K562 (cell line): ENCODE measurements around the gene CACNA2D4. TPM values are rescaled to one million over a fixed set of nuclear protein-coding genes. Genes with fewer than 3 reads are reported as not detected.

Experiments used
- ATAC-seq: fragments of 200-7000 bp; cut with Tn5 transposase; 3 replicates; pipeline ENCODE4 v1.9.1; 2020; ENCODE audit warnings: moderate library complexity
- BruUV-seq: library from RNA; stranded (reverse); fragments of 400-500 nt; replicated peaks from 2 replicates; lab custom pipeline; 2021; lab: Mats Ljungman, UMichigan
- CTCF ChIA-PET: fragments of 300-600 bp; formaldehyde crosslinking; extraction: SDS; loops from one replicate; lab custom pipeline; 2021; ENCODE audit warnings: low intra/inter-chr PET ratio; lab: Yijun Ruan, JAX
- POLR2A ChIA-PET: fragments of 300-600, 350-650 bp; sonication (Branson Sonifier 250); formaldehyde crosslinking; extraction: SDS; loops from one replicate; lab custom pipeline; 2021; ENCODE audit warnings: antibody characterized with exemption, inconsistent platforms; lab: Yijun Ruan, JAX
- DNase-seq, 4 experiments: peaks; one replicate each; pipeline versions ENCODE4 v3.0.0 to v3.0.0-alpha.2; 2011 to 2018; ENCODE audit warnings: low spot score in 3 of 4, mixed read lengths in 3 of 4; ENCODE audit errors: extremely low read depth in 1 of 4
- FAIRE-seq: peaks from 2 replicates; lab custom pipeline; 2011; peaks lifted over from hg19 to GRCh38; lab: Jason Lieb, UNC
- H2AFZ ChIP-seq: 2 replicates; pipeline ENCODE4 v1.6.0; 2011; ENCODE audit warnings: low read depth, low read length, control low read depth, inconsistent platforms
- H3K27ac ChIP-seq: fragments of 200-600 bp; 3 replicates; pipeline ENCODE4 v1.8.0; 2011; ENCODE audit warnings: low read depth, mild to moderate bottlenecking, control low read depth, inconsistent platforms, low read length, moderate library complexity, mixed read lengths; ENCODE audit errors: extremely low read depth
- H3K27me3 ChIP-seq, 2 experiments: fragments of 300-600 bp in 1 of 2; 2 replicates in 1 of 2; 3 replicates in 1 of 2; pipeline versions ENCODE4 v1.6.0 to v1.8.0; 2011; ENCODE audit warnings: inconsistent platforms in 2 of 2, low read length in 2 of 2, mild to moderate bottlenecking in 1 of 2, mixed read lengths in 1 of 2, moderate library complexity in 1 of 2; ENCODE audit not compliant: control insufficient read depth in 2 of 2, insufficient read depth in 2 of 2
- H3K36me3 ChIP-seq: fragments of 300-600 bp; 3 replicates; pipeline ENCODE4 v1.8.0; 2011; ENCODE audit warnings: mild to moderate bottlenecking, low read length, inconsistent platforms; ENCODE audit not compliant: control insufficient read depth, insufficient read depth
- H3K4me1 ChIP-seq, 2 experiments: fragments of 200-600 bp in 1 of 2; replicated peaks in 1 of 2; 2 replicates in 1 of 2; 3 replicates in 1 of 2; pipeline versions ENCODE4 v1.5.1 to v1.8.0; 2011; ENCODE audit warnings: inconsistent platforms in 2 of 2, low read length in 2 of 2, mild to moderate bottlenecking in 1 of 2, mixed read lengths in 1 of 2, moderate library complexity in 1 of 2; ENCODE audit not compliant: control insufficient read depth in 2 of 2, insufficient read depth in 2 of 2
- H3K4me2 ChIP-seq: 2 replicates; pipeline ENCODE4 v1.6.1; 2011; ENCODE audit warnings: low read length, control low read depth, inconsistent platforms, mixed read lengths; ENCODE audit not compliant: insufficient read depth
- H3K4me3 ChIP-seq: fragments of 200-600 bp; sonication (generic), shearing (Covaris generic); 2 replicates; pipeline ENCODE4 v1.5.1; 2016; ENCODE audit warnings: control low read depth, inconsistent platforms
- H3K79me2 ChIP-seq: fragments of 200-600 bp; 3 replicates; pipeline ENCODE4 v1.8.0; 2011; ENCODE audit warnings: low read length, inconsistent platforms; ENCODE audit not compliant: control insufficient read depth, insufficient read depth
- H3K9ac ChIP-seq, 2 experiments: 2 replicates each; pipeline versions ENCODE4 v1.6.0 to v1.6.1; 2011; ENCODE audit warnings: low read depth in 2 of 2, low read length in 2 of 2, control low read depth in 1 of 2, inconsistent platforms in 1 of 2, mild to moderate bottlenecking in 1 of 2, mixed read lengths in 1 of 2; ENCODE audit not compliant: insufficient read depth in 1 of 2
- H3K9me1 ChIP-seq: one replicate; pipeline ENCODE4 v1.6.0; 2011; ENCODE audit warnings: inconsistent platforms, mild to moderate bottlenecking, low read length, moderate library complexity; ENCODE audit not compliant: control insufficient read depth, insufficient read depth
- H3K9me3 ChIP-seq: replicated peaks from 2 replicates; pipeline ENCODE4 v1.5.1; 2011; ENCODE audit warnings: low read depth, low read length, inconsistent platforms; ENCODE audit not compliant: control insufficient read depth, insufficient read depth
- H4K20me1 ChIP-seq: replicated peaks from 2 replicates; pipeline ENCODE4 v1.6.1; 2011; ENCODE audit warnings: low read length, inconsistent platforms, mixed read lengths; ENCODE audit not compliant: control insufficient read depth, insufficient read depth
- BRD9 ChIP-seq: fragments of 450-650 bp; IDR thresholded peaks from 2 replicates; pipeline ENCODE4 v1.6.1; 2018; ENCODE audit warnings: low read depth; ENCODE audit not compliant: partially characterized antibody
- ERF ChIP-seq: fragments of 450-650 bp; formaldehyde crosslinking; IDR thresholded peaks from 2 replicates; pipeline ENCODE4 v1.4.0; 2020; ENCODE audit warnings: mild to moderate bottlenecking, mixed read lengths
- FOS ChIP-seq: IDR thresholded peaks from 3 replicates; pipeline ENCODE4 v1.6.1; 2011; ENCODE audit not compliant: insufficient read length; ENCODE audit errors: extremely low read depth
- HDAC1 ChIP-seq, 2 experiments: fragments of 450-650 bp; IDR thresholded peaks; 2 replicates each; pipeline ENCODE4 v1.6.1; 2016 to 2017; ENCODE audit warnings: inconsistent platforms in 1 of 2, mild to moderate bottlenecking in 1 of 2, moderate library complexity in 1 of 2
- NFXL1 ChIP-seq: fragments of 450-650 bp; formaldehyde crosslinking; IDR thresholded peaks from 2 replicates; pipeline ENCODE4 v1.4.0; 2021; ENCODE audit warnings: mild to moderate bottlenecking
- NUFIP1 ChIP-seq: fragments of 450-650 bp; IDR thresholded peaks from 2 replicates; pipeline ENCODE4 v1.6.1; 2018; ENCODE audit not compliant: partially characterized antibody
- U2AF2 ChIP-seq: fragments of 200-400 bp; formaldehyde crosslinking; optimal IDR thresholded peaks from 2 replicates; pipeline ENCODE3; 2017; ENCODE audit warnings: low read depth, mild to moderate bottlenecking, low read length
- WGBS: fragments of 100-300 bp; shearing (Covaris generic); methylation state at CpG from one replicate; pipeline ENCODE4 v1.1.6; 2016; ENCODE audit warnings: low coverage, mixed read lengths; ENCODE audit not compliant: insufficient coverage; ENCODE audit errors: missing lambda C conversion rate; 5-methylcytosine and 5-hydroxymethylcytosine counted together
- in situ Hi-C: fragments of 300-500 bp; cut with MboI; formaldehyde crosslinking; loops from 4 replicates; pipeline ENCODE4 v1.15.0; 2018; ENCODE audit warnings: inconsistent platforms, mixed read lengths
- intact Hi-C: fragments of 100-400 bp; cut with micrococcal nuclease; formaldehyde crosslinking; loops from 2 replicates; pipeline ENCODE4 v1.14.2; 2022
- polyA plus RNA-seq, 8 experiments: library from polyadenylated mRNA; depleted of rRNA in 4 of 8; stranded (reverse) in 5 of 8; unstranded in 3 of 8; fragments of >200 nt; fragmentation: Nextera tagmentation in 2 of 8; fragmentation: Illumina TruSeq in 1 of 8; extraction: Ambion mirVana in 2 of 8; extraction: Trizol in 1 of 8; gene quantifications; 2 replicates each; pipeline versions ENCODE4 v1.2.1 to v1.2.3, GENCODE V29; 2011 to 2014; ENCODE audit warnings: inconsistent platforms in 1 of 8, missing spikeins in 1 of 8
- total RNA-seq, 7 experiments: library from RNA; depleted of rRNA in 6 of 7; stranded (reverse); fragments of >200 nt in 6 of 7; fragmentation: Illumina TruSeq in 2 of 7; extraction: Trizol in 2 of 7; gene quantifications; 2 replicates each; pipeline versions ENCODE4 v1.2.1 to v1.2.3, GENCODE V29; 2011 to 2021; ENCODE audit warnings: low replicate concordance in 1 of 7
- TF ChIP-seq, protein P1 (sequence below): sonication (generic); formaldehyde crosslinking; IDR thresholded peaks from 2 replicates; pipeline ENCODE4 v1.8.1; 2023; ENCODE audit warnings: missing genetic modification reagents, mild to moderate bottlenecking, borderline replicate concordance

CACNA2D4 gene
- total and polyA plus RNA-seq, 9 of the 15 experiments (the other 6 are each of a cell fraction or from before 2014, with no cell fraction given): 0.04 to 0.69 (median 0.40) TPM; not detected in 3

DNA sequence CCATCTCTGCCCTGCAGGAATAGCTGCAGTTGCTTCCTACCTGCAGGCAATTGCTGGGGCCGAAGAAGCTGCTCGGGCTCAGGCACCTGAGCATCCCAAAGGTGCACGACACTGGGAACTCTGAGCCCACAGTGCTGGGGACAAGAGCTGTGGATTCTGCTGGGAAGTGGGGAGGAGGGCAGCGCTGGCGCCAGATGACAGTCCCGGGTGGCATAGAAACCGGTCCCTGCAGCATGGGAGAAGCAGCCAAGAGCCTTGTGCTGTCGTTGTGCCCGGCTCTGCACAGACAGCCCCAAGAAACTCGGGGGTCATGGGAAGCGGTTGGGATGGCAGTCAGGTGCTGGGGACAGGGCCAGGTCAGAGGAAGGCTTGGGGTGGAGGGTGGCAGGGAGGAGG, 97.6 kb downstream of the CACNA2D4 start:
- H3K4me1 ChIP-seq: peaks cover 0 to 6% of the 10 kb centered on the region in 2 experiments; a peak in 3 of 5 replicates
- intact Hi-C loops (no loop called here), in situ Hi-C loops (no loop called here)
- ChIA-PET CTCF (no interaction called here), POLR2A (interaction anchor here (0.5 kb wide), 1 partner anchor 14 kb away, joined by 3 read pairs; no protein-coding TSS in a partner anchor)
- no peak overlapping the region for H2AFZ ChIP-seq
- H3K27me3 ChIP-seq: peaks cover 37 to 84% of the 10 kb centered on the region in 2 experiments; a peak in 4 of 5 replicates
- no peak for FAIRE-seq
- H3K4me2 ChIP-seq: no peak overlapping the region
- no peak overlapping the region for H3K9ac ChIP-seq
- H3K9me1 ChIP-seq: no peaks in the 10 kb centered on the region
- no peak overlapping the region for H3K4me3 ChIP-seq
- no peaks in the 10 kb centered on the region for H3K79me2 ChIP-seq
- ATAC-seq: no peak
- H3K9me3 ChIP-seq: no peaks in the 10 kb centered on the region
- H3K36me3 ChIP-seq: no peaks in the 10 kb centered on the region
- no peak overlapping the region for H3K27ac ChIP-seq
- WGBS: 5% methylated on average over 10 of the region's 11 CpGs
- no TSS peak for BruUV-seq
- TF ChIP-seq FOS (no peak), BRD9 (no peak), HDAC1 (IDR thresholded peaks at IDR 0.05) (no peak), U2AF2 (no peak), NFXL1 (CRISPR knock-in tag) (no peak), NUFIP1 (no peak), ERF (no peak)
- TF ChIP-seq, protein P1, sequence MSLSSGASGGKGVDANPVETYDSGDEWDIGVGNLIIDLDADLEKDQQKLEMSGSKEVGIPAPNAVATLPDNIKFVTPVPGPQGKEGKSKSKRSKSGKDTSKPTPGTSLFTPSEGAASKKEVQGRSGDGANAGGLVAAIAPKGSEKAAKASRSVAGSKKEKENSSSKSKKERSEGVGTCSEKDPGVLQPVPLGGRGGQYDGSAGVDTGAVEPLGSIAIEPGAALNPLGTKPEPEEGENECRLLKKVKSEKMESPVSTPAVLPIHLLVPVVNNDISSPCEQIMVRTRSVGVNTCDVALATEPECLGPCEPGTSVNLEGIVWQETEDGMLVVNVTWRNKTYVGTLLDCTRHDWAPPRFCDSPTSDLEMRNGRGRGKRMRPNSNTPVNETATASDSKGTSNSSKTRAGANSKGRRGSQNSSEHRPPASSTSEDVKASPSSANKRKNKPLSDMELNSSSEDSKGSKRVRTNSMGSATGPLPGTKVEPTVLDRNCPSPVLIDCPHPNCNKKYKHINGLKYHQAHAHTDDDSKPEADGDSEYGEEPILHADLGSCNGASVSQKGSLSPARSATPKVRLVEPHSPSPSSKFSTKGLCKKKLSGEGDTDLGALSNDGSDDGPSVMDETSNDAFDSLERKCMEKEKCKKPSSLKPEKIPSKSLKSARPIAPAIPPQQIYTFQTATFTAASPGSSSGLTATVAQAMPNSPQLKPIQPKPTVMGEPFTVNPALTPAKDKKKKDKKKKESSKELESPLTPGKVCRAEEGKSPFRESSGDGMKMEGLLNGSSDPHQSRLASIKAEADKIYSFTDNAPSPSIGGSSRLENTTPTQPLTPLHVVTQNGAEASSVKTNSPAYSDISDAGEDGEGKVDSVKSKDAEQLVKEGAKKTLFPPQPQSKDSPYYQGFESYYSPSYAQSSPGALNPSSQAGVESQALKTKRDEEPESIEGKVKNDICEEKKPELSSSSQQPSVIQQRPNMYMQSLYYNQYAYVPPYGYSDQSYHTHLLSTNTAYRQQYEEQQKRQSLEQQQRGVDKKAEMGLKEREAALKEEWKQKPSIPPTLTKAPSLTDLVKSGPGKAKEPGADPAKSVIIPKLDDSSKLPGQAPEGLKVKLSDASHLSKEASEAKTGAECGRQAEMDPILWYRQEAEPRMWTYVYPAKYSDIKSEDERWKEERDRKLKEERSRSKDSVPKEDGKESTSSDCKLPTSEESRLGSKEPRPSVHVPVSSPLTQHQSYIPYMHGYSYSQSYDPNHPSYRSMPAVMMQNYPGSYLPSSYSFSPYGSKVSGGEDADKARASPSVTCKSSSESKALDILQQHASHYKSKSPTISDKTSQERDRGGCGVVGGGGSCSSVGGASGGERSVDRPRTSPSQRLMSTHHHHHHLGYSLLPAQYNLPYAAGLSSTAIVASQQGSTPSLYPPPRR: no peak
- TF ChIP-seq, all 486 proteins: peak for 0
- H4K20me1 ChIP-seq: peaks cover 6% of the 10 kb centered on the region; the same call in 1 of the 2 replicates
- no peak for DNase-seq
